K562 treated with DMSO at 1 percent for 24 hours (cell line): ENCODE results near the gene DAAM2. TPM values are rescaled to one million over a fixed set of nuclear protein-coding genes. Genes with fewer than 3 reads are reported as not detected.

Experiments used
- total RNA-seq: library from RNA; unstranded; fragments of 300-600 nt; gene quantifications from 2 replicates; pipeline ENCODE4 v1.2.3, GENCODE V29; 2022; ENCODE audit warnings: low read depth; ENCODE audit not compliant: insufficient read depth

Gene DAAM2
- 0.13 TPM in 1 of 2 replicates, not detected in the other for total RNA-seq

DNA sequence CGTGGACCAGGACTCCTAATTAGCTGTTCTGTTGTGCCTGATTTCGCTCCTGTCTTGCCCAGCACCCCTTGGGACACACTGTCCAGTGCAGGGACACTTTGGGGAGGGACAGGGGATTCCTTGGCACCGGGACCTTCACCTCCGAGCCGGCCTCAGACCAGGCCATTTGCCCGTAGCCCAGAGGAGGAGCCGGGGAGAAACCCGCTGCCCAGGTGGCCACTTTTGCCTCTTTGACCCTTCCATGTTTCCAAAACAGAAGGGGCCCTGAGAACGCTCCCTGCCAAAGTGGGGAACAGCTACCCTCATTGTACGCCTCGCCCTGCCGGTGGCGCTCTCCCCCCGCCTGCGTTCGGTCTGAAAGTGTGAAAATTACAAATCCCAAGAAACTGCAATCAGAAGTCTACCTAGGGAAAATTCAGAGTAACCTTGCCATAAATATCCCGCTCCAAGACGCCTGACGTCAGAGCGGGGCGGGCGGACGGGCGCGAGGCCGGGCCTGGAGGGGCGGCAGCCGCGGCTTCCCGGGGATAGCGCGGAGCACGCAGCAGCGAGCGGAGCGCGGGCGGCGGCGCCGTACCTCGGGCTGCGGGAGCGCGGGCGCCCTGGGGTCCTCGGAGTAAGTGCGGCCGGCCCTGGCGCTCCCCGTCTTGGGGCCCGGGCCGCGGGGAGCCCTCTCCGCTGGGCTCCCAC lies at the start of gene DAAM2:
Gene DAAM2 (plus strand): TSS at position 527 of the 690 bp plus-strand sequence. CDS start 63,927 bp downstream, outside the sequence.

DNA sequence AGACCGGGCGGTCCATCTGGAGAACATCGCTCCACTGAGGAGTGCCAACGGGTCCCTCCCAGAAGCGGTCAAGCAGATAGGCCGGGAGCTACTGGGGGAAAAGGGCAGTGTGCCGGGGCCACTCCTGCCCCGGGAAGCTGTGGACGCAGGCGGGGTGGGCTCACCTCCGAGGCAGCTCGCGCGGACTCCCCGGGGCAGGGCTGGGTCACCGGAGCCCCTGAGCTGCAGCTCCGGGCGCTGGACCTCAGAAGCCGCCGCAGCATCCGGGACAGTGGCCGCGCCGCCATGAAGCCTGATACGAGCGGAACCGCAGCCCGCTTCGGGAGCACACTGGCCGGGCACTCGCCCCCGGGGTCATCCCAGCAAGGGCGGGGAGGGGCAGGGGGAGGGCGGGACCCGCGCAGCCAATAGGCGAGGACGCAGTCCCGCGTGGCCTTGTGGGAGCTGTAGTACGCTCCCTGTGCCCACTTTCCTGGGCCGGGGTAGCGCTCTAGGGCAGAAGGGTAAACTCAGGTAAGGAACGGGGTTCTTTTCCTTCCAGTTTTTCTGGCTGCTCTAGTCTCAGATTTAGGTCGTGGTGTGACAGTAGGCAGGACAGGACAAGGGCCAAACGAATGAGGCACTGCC lies 142.1 kb downstream of the DAAM2 start, which contains the start of gene MOCS1:
Gene MOCS1 (minus strand): TSS at position 332 of the 627 bp plus-strand sequence. CDS start 45 bp downstream, at position 287.

Other genes with a start within 250 kb of the DAAM2 start
- gene KIF6, start 67.0 kb upstream of the DAAM2 start, total RNA-seq, result not detected in 2 replicates
- 18.6 and 18.9 TPM in 2 replicates for gene MOCS1, start 142.1 kb downstream of the DAAM2 start, total RNA-seq